ENCODE results near the gene CCDC92. TPM values are rescaled to one million over a fixed set of nuclear protein-coding genes. Genes with fewer than 3 reads are reported as not detected.
A peak's percentile ranks its signal among the peaks of the same experiment; 100 is the strongest.

Gene CCDC92
- total and polyA plus RNA-seq, 2 of the 8 experiments (the other 6 are each of a cell fraction or from before 2014, with no cell fraction given): 0.43 to 0.51 TPM

- Histone ChIP-seq H2BK120ac (replicated peaks; ENCODE audit: low read depth, low read length) (no peak overlapping the region), H3K27ac (ENCODE audit: low read depth, low read length) (no peak overlapping the region), H3K79me1 (ENCODE audit: low read depth, low read length) (no peaks in the 10 kb centered on the region), H3K18ac (ENCODE audit: extremely low read depth, low read length) (no peak overlapping the region), H2BK20ac (ENCODE audit: low read length) (no peak overlapping the region), H2BK5ac (ENCODE audit: low read depth, low read length) (no peak overlapping the region), H3K4me2 (ENCODE audit: insufficient read depth in 1 of 2, low read depth in 2 of 2, low read length in 2 of 2) (no peak overlapping the region), H3K79me2 (ENCODE audit: control insufficient read depth in 1 of 2, insufficient read depth in 2 of 2, low read length in 2 of 2) (no peaks in the 10 kb centered on the region), H4K5ac (ENCODE audit: insufficient read length, low read depth, low read length) (no peak overlapping the region), H2AFZ (ENCODE audit: low read length) (no peak overlapping the region), H3K56ac (replicated peaks; ENCODE audit: insufficient read length, low read depth, low read length) (no peak overlapping the region), H3K36me3 (ENCODE audit: control insufficient read depth in 2 of 4, insufficient read depth in 4 of 4, low read length in 3 of 4) (no peaks in the 10 kb centered on the region), H4K8ac (ENCODE audit: extremely low read depth, insufficient read depth, low read length) (no peak overlapping the region), H3K9me3 (ENCODE audit: insufficient read depth in 2 of 2, low read depth in 1 of 2, low read length in 1 of 2) (no peaks in the 10 kb centered on the region), H3K27me3 (replicated peaks in 1 of 4; ENCODE audit: control insufficient read depth in 3 of 4, extremely low read depth in 1 of 4, insufficient read depth in 3 of 4, low read length in 3 of 4) (peaks cover 0 to 2% (median 0%) of the 10 kb centered on the region in 4 experiments; a peak in 1 of 7 replicates), H3K23ac (ENCODE audit: insufficient read length) (no peak overlapping the region), H2BK12ac (ENCODE audit: low read depth, low read length) (no peak overlapping the region), H4K20me1 (replicated peaks in 1 of 2; ENCODE audit: control insufficient read depth in 1 of 2, insufficient read depth in 2 of 2, low read length in 2 of 2) (no peaks in the 10 kb centered on the region), H3K4ac (replicated peaks; ENCODE audit: insufficient read length, low read depth, low read length) (no peak overlapping the region), H3K4me1 (replicated peaks in 1 of 4; ENCODE audit: control insufficient read depth in 3 of 4, insufficient read depth in 4 of 4, low read length in 3 of 4) (no peaks in the 10 kb centered on the region), H4K91ac (replicated peaks; ENCODE audit: insufficient read length, low read length) (no peak overlapping the region), H2BK15ac (ENCODE audit: low read length) (no peak overlapping the region), H3K9ac (replicated peaks in 1 of 4; ENCODE audit: extremely low read depth in 1 of 4, low read depth in 3 of 4, low read length in 3 of 4) (no peak overlapping the region), H3K4me3 (ENCODE audit: extremely low read depth in 1 of 4, insufficient read depth in 2 of 4, low read depth in 3 of 4, low read length in 4 of 4) (no peak overlapping the region), H3K14ac (ENCODE audit: insufficient read length) (no peak overlapping the region), H3K23me2 (ENCODE audit: low read depth, low read length) (no peaks in the 10 kb centered on the region), H2AK5ac (ENCODE audit: low read depth, low read length) (no peak overlapping the region)
- 81% methylated on average over 14 of the region's 14 CpGs; no CpG with 5 or more reads in 1 of the 2 experiments for whole genome bisulfite sequencing, 2 experiments (ENCODE audit: extremely low coverage in 1 of 2, insufficient coverage in 1 of 2, insufficient read length in 1 of 2, insufficient replicate concordance in 2 of 2, low coverage in 1 of 2, low lambda C conversion rate in 2 of 2, missing lambda C conversion rate in 1 of 2)
- no peak for TF ChIP-seq CBX5 (IDR thresholded peaks at IDR 0.05; ENCODE audit: low read depth, low read length)
- no peak for TF ChIP-seq E2F6 (IDR thresholded peaks at IDR 0.05)
- peak in 2 of 3 experiments; percentile 30 to 39; a peak in 2 of 4 replicates for TF ChIP-seq CTCF (IDR thresholded peaks at IDR 0.05; ENCODE audit: control extremely low read depth in 1 of 3, insufficient read depth in 1 of 3, low read depth in 1 of 3, low read length in 3 of 3)
- TF ChIP-seq RAD21 (IDR thresholded peaks at IDR 0.05 in 1 of 2, conservative IDR thresholded peaks at IDR 0.05 in 1 of 2; ENCODE audit: low read depth in 2 of 2, low read length in 2 of 2): peak; percentile 15 to 30; a peak in 2 of 4 replicates
- no peak for TF ChIP-seq TAF1 (IDR thresholded peaks at IDR 0.05; ENCODE audit: low read depth, low read length)
- TF ChIP-seq CREB1 (IDR thresholded peaks at IDR 0.05): no peak
- TF ChIP-seq TEAD4 (IDR thresholded peaks at IDR 0.05; ENCODE audit: low read depth, low read length): no peak
- no peak for TF ChIP-seq JUND (IDR thresholded peaks at IDR 0.05; ENCODE audit: low read length)
- TF ChIP-seq RNF2 (IDR thresholded peaks at IDR 0.05; ENCODE audit: borderline replicate concordance, low read depth, low read length, missing control alignments, poor library complexity, severe bottlenecking): no peak
- ChIA-PET POLR2A (ENCODE audit: partially characterized antibody) (no interaction called here), CTCF (ENCODE audit: partially characterized antibody) (interaction anchor here (0.7 to 4.5 kb wide), 8 partner anchors 9 to 46 kb away, joined by 3 to 17 read pairs (median 4); no protein-coding TSS in a partner anchor)
- DNase-seq (ENCODE audit: low read depth in 1 of 2, low spot score in 2 of 2) (no peak), FAIRE-seq (no peak)
Observed at GRCh38 chr12:123931686-123932321, 40.8 kb downstream of the CCDC92 start.
